ENCODE data around the gene SNX2. TPM values are rescaled to one million over a fixed set of nuclear protein-coding genes. Genes with fewer than 3 reads are reported as not detected.

SNX2 gene
- total RNA-seq, 1 donor from 2014 or later, result 38.3 TPM

GRCh38 chr5:122766130-122766529, 8.8 kb upstream of the SNX2 start:
- no peak overlapping the region for H3K27ac ChIP-seq
- H3K27me3 ChIP-seq, result no peaks in the 10 kb centered on the region
- TF ChIP-seq POLR2A (IDR thresholded peaks at IDR 0.05) (no peak), POLR2AphosphoS5 (IDR thresholded peaks at IDR 0.05; ENCODE audit: insufficient read depth in 1 of 2, low read depth in 1 of 2) (no peak)
- no peaks in the 10 kb centered on the region for H3K4me1 ChIP-seq
- H3K9me3 ChIP-seq, result no peaks in the 10 kb centered on the region
- no peak for DNase-seq (ENCODE audit: extremely low spot score in 2 of 2)
- no peak overlapping the region for H3K4me3 ChIP-seq
- intact Hi-C loops (cut with DNase I), result no loop called here
- H3K36me3 ChIP-seq, result no peaks in the 10 kb centered on the region

- Histone ChIP-seq H3K4me3 (no peak overlapping the region), H3K27ac (no peak overlapping the region), H3K4me1 (peaks cover under 1% of the 10 kb centered on the region), H3K36me3 (no peaks in the 10 kb centered on the region), H3K9me3 (no peaks in the 10 kb centered on the region), H3K27me3 (no peaks in the 10 kb centered on the region)
- intact Hi-C loops (cut with DNase I), result no loop called here
- DNase-seq (ENCODE audit: extremely low spot score in 2 of 2), result no peak
- TF ChIP-seq CTCF (IDR thresholded peaks at IDR 0.05), result no peak
- no peak for TF ChIP-seq POLR2AphosphoS5 (IDR thresholded peaks at IDR 0.05; ENCODE audit: insufficient read depth in 1 of 2, low read depth in 1 of 2)
- no peak for TF ChIP-seq POLR2A (IDR thresholded peaks at IDR 0.05)
Measured at GRCh38 chr5:122770477-122770876, 4.4 kb upstream of the SNX2 start.

- H3K27ac ChIP-seq, result no peak overlapping the region
- no peaks in the 10 kb centered on the region for H3K36me3 ChIP-seq
- no peak overlapping the region for H3K4me3 ChIP-seq
- TF ChIP-seq POLR2AphosphoS5 (IDR thresholded peaks at IDR 0.05; ENCODE audit: insufficient read depth in 1 of 2, low read depth in 1 of 2) (no peak), CTCF (IDR thresholded peaks at IDR 0.05) (no peak), POLR2A (IDR thresholded peaks at IDR 0.05) (no peak)
- H3K27me3 ChIP-seq, result no peaks in the 10 kb centered on the region
- intact Hi-C loops (cut with DNase I), result no loop called here
- DNase-seq (ENCODE audit: extremely low spot score in 2 of 2), result no peak
- no peaks in the 10 kb centered on the region for H3K9me3 ChIP-seq
- H3K4me1 ChIP-seq, result peaks cover 20% of the 10 kb centered on the region
Measured at GRCh38 chr5:122772446-122772845, 2.4 kb upstream of the SNX2 start.

GRCh38 chr5:122773619-122774018, 1.3 kb upstream of the SNX2 start:
- DNase-seq (ENCODE audit: extremely low spot score in 2 of 2), result no peak
- intact Hi-C loops (cut with DNase I), result no loop called here
- Histone ChIP-seq H3K4me1 (peaks cover 30% of the 10 kb centered on the region), H3K27me3 (no peaks in the 10 kb centered on the region), H3K36me3 (no peaks in the 10 kb centered on the region), H3K4me3 (no peak overlapping the region), H3K9me3 (no peaks in the 10 kb centered on the region), H3K27ac (no peak overlapping the region)
- TF ChIP-seq POLR2AphosphoS5 (IDR thresholded peaks at IDR 0.05; ENCODE audit: insufficient read depth in 1 of 2, low read depth in 1 of 2) (no peak), CTCF (IDR thresholded peaks at IDR 0.05) (no peak), POLR2A (IDR thresholded peaks at IDR 0.05) (no peak)

- Histone ChIP-seq H3K36me3 (no peaks in the 10 kb centered on the region), H3K27ac (peak overlapping the region; percentile 78), H3K4me3 (peak overlapping the region; percentile 67 to 85), H3K9me3 (no peaks in the 10 kb centered on the region), H3K27me3 (no peaks in the 10 kb centered on the region), H3K4me1 (peaks cover 38% of the 10 kb centered on the region)
- intact Hi-C loops (cut with DNase I), result no loop called here
- no peak for DNase-seq (ENCODE audit: extremely low spot score in 2 of 2)
- TF ChIP-seq POLR2AphosphoS5 (IDR thresholded peaks at IDR 0.05; ENCODE audit: insufficient read depth in 1 of 2, low read depth in 1 of 2) (no peak), POLR2A (IDR thresholded peaks at IDR 0.05) (no peak), CTCF (IDR thresholded peaks at IDR 0.05) (no peak)
Measured at GRCh38 chr5:122774519-122774860, 390 bp upstream of the SNX2 start.

Data from vagina (tissue), 2 donors.